ENCODE results near the gene PBRM1. TPM values are rescaled to one million over a fixed set of nuclear protein-coding genes. Genes with fewer than 3 reads are reported as not detected.
A peak's percentile ranks its signal among the peaks of the same experiment; 100 is the strongest.

PBRM1 gene
- total and polyA plus RNA-seq, 2 of the 13 experiments (the other 11 are each of a cell fraction or from before 2014, with no cell fraction given) = 10.9 to 33.2 TPM

GRCh38 chr3:52685709-52686691, at the start of gene PBRM1, which contains the start of gene GNL3 (continued):
- no peak; the same call in 1 of the 2 replicates for TF ChIP-seq GABPA (IDR thresholded peaks at IDR 0.05; ENCODE audit: low read depth, low read length)
- TF ChIP-seq GABPA (CRISPR knock-in tag; IDR thresholded peaks at IDR 0.05; ENCODE audit: low read depth) = peak; percentile 73
- TF ChIP-seq ZNF83 (CRISPR knock-in tag; IDR thresholded peaks at IDR 0.05; ENCODE audit: borderline replicate concordance) = no peak; the same call in 1 of the 2 replicates
- peak; percentile 34 for TF ChIP-seq YY1 (IDR thresholded peaks at IDR 0.05; ENCODE audit: insufficient read depth, insufficient replicate concordance, low read depth, low read length)
- no peak for TF ChIP-seq BCLAF1 (IDR thresholded peaks at IDR 0.05)
- peak; percentile 71; the same call in 1 of the 2 replicates for TF ChIP-seq MAF1 (CRISPR knock-in tag; IDR thresholded peaks at IDR 0.05; ENCODE audit: borderline replicate concordance)
- peak; percentile 69 for TF ChIP-seq PATZ1 (CRISPR knock-in tag; IDR thresholded peaks at IDR 0.05)
- no peak for TF ChIP-seq ZBTB8A (CRISPR knock-in tag; IDR thresholded peaks at IDR 0.05; ENCODE audit: borderline replicate concordance, low read depth)
- no peak for TF ChIP-seq PCBP1 (IDR thresholded peaks at IDR 0.05; ENCODE audit: borderline replicate concordance, low read depth, low read length)
- peak; percentile 99 for TF ChIP-seq ARID4A (CRISPR knock-in tag; IDR thresholded peaks at IDR 0.05; ENCODE audit: borderline replicate concordance)
- peak; percentile 67 for TF ChIP-seq E2F5 (CRISPR knock-in tag; conservative IDR thresholded peaks at IDR 0.05)
- peak; percentile 73; the same call in 1 of the 2 replicates for TF ChIP-seq HDAC2 (CRISPR knock-in tag; IDR thresholded peaks at IDR 0.05)
- TF ChIP-seq ZNF460 (CRISPR knock-in tag; IDR thresholded peaks at IDR 0.05; ENCODE audit: borderline replicate concordance) = no peak; the same call in 1 of the 2 replicates
- TF ChIP-seq ZNF644 (CRISPR knock-in tag; IDR thresholded peaks at IDR 0.05; ENCODE audit: low read depth) = no peak
- TF ChIP-seq HOXA3 (CRISPR knock-in tag; IDR thresholded peaks at IDR 0.05) = peak; percentile 89
- TF ChIP-seq GPBP1L1 (CRISPR knock-in tag; IDR thresholded peaks at IDR 0.05) = no peak
